Measurements from ENCODE around the gene CTNND2.

CTNND2 gene

GRCh38 chr5:11293523-11293922 lies 610.7 kb downstream of the CTNND2 start:
- TF ChIP-seq CTCF (IDR thresholded peaks at IDR 0.05), result no peak

GRCh38 chr5:11292648-11293356 lies 611.4 kb downstream of the CTNND2 start:
- TF ChIP-seq CTCF (IDR thresholded peaks at IDR 0.05), result no peak

- no peak for TF ChIP-seq CTCF (IDR thresholded peaks at IDR 0.05)
These were observed 614.5 kb downstream of the CTNND2 start for GRCh38 chr5:11289733-11290132.

- TF ChIP-seq CTCF (IDR thresholded peaks at IDR 0.05), result no peak
These were observed 615.0 kb downstream of the CTNND2 start for GRCh38 chr5:11289208-11289607.

- no peak for TF ChIP-seq CTCF (IDR thresholded peaks at IDR 0.05)
These were observed 622.4 kb downstream of the CTNND2 start for GRCh38 chr5:11281842-11282241.

- TF ChIP-seq CTCF (IDR thresholded peaks at IDR 0.05), result no peak
These were observed 626.9 kb downstream of the CTNND2 start for GRCh38 chr5:11277323-11277722.

- TF ChIP-seq CTCF (IDR thresholded peaks at IDR 0.05), result no peak
These were observed 630.9 kb downstream of the CTNND2 start for GRCh38 chr5:11273180-11273903.

All from LNCAP (cell line).